Heart right ventricle (tissue), 16 donors: Measurements from ENCODE around the gene SF3B2. TPM values are rescaled to one million over a fixed set of nuclear protein-coding genes. Genes with fewer than 3 reads are reported as not detected.
"Not testable (repeated sequence)": the region's sequence is repeated elsewhere in the genome, so short reads cannot be mapped to it uniquely, and the experiment has no call there.

ENCODE experiments used
- ATAC-seq, 8 donors: fragments of 200-7000 bp; cut with Tn5 transposase; one replicate each; pipeline ENCODE4 v1.9.1; 2020; ENCODE audit warnings: mild to moderate bottlenecking in 8 of 8, moderate library complexity in 8 of 8, moderate number of reproducible peaks in 1 of 8
- DNase-seq, 2 donors: peaks; one replicate each; pipeline ENCODE4 v3.0.0-alpha.2; 2020
- H3K27ac ChIP-seq, 10 donors: fragments of 200-600 bp; sonication (generic) in 2 of 10; one replicate each; pipeline versions ENCODE4 v1.5.0 to v1.8.0; 2020 to 2022; ENCODE audit warnings: mild to moderate bottlenecking in 3 of 10
- H3K27me3 ChIP-seq, 7 donors: fragments of 200-600 bp; one replicate each; pipeline ENCODE4 v1.8.0; 2021 to 2022; ENCODE audit warnings: mild to moderate bottlenecking in 2 of 7
- H3K36me3 ChIP-seq, 9 donors: fragments of 200-600 bp; sonication (generic) in 1 of 9; one replicate each; pipeline versions ENCODE4 v1.5.0 to v1.8.0; 2020 to 2022; ENCODE audit warnings: mild to moderate bottlenecking in 2 of 9
- H3K4me1 ChIP-seq, 9 donors: fragments of 200-600 bp; sonication (generic) in 1 of 9; one replicate each; pipeline versions ENCODE4 v1.5.0 to v1.8.0; 2020 to 2022; ENCODE audit warnings: mild to moderate bottlenecking in 4 of 9
- H3K4me3 ChIP-seq, 10 donors: fragments of 200-600 bp; sonication (generic) in 2 of 10; one replicate each; pipeline versions ENCODE4 v1.5.0 to v1.8.0; 2020 to 2022; ENCODE audit warnings: mild to moderate bottlenecking in 7 of 10, moderate library complexity in 2 of 10
- H3K9me3 ChIP-seq, 11 donors: fragments of 200-600 bp in 10 of 11; sonication (generic) in 2 of 11; one replicate each; pipeline versions ENCODE4 v1.5.0 to v1.8.0; 2013 to 2022; ENCODE audit warnings: mild to moderate bottlenecking in 2 of 11, control low read depth in 1 of 11, moderate library complexity in 1 of 11
- WGBS, 2 donors: extraction: QIAGEN DNeasy Blood & Tissue Kit; methylation state at CpG; one replicate each; pipeline ENCODE4 v1.1.7; 2013; ENCODE audit warnings: inconsistent platforms in 1 of 2; 5-methylcytosine and 5-hydroxymethylcytosine counted together
- intact Hi-C, 10 donors: fragments of 100-400 bp; cut with DNase I; formaldehyde crosslinking; loops; one replicate each; pipeline versions ENCODE4 v1.11.1 to v1.14.2; 2022
- polyA plus RNA-seq, 2 donors: library from polyadenylated mRNA; stranded (reverse); fragments of 200-250 nt; gene quantifications; one replicate each; pipeline ENCODE4 v1.2.3, GENCODE V29; 2013
- total RNA-seq, 10 donors: library from RNA; stranded (reverse); fragmentation: NEBNext Ultra II Directional in 3 of 10; extraction: Animal tissue kit (Norgen Biotek cat#: 25700) in 3 of 10; gene quantifications; one replicate each; pipeline versions ENCODE4 v1.2.1 to v1.2.4, GENCODE V29; 2021 to 2023
- TF ChIP-seq, protein P1 (sequence below), 9 donors: fragments of 200-600 bp; sonication (generic) in 2 of 9; IDR thresholded peaks; one replicate each; pipeline versions ENCODE4 v1.5.0 to v1.8.0; 2021 to 2022; ENCODE audit warnings: antibody characterized with exemption in 9 of 9, mild to moderate bottlenecking in 5 of 9, moderate library complexity in 1 of 9
- donor health status: Arrhythmogenic right ventricular cardiomyopathy.
- donor health status: ischemic (EF 13 %, LVEDD 7.1; RV severe dilation, severe dysfunction).
- donor health status: healthy with polysubstance abuse.
- donor health status: DM: no; HTN: yes; CAD: no.
- donor health status: DM: no; HTN: no; CAD: no.
- donor health status: ischemic (EF 25% LVEDD 6.9; RV normal size, moderate dysfunction).
- donor health status: ischemic (EF 25% LVEDD 5.7; RV mildly dilated, moderate dysfunction).
- donor health status: healthy.
- donor health status: DM: yes; HTN: yes; CAD: no.
- donor health status: Ischemic cardiomyopathy.
- donor health status: ischemic (EF 35%, LVEDD 5.7; RV mildly dilated, moderate dysfunction).
- donor health status: nonischemic (EF 11% LVEDD 7.7; RV severe dilation, severe dysfunction).
- donor health status: DM: yes; HTN: yes; CAD: no.
- donor health status: PGD.
- donor health status: ischemic (EF 29% LVEDD 5.4; RV normal size, mild dysfunction).
- donor health status: nonischemic (EF 23%, LVEDD 6.1; RV moderate dilation, normal function).

The SF3B2 gene
- total and polyA plus RNA-seq, 12 donors: 46.5 to 94.9 (median 72.7) TPM

DNA sequence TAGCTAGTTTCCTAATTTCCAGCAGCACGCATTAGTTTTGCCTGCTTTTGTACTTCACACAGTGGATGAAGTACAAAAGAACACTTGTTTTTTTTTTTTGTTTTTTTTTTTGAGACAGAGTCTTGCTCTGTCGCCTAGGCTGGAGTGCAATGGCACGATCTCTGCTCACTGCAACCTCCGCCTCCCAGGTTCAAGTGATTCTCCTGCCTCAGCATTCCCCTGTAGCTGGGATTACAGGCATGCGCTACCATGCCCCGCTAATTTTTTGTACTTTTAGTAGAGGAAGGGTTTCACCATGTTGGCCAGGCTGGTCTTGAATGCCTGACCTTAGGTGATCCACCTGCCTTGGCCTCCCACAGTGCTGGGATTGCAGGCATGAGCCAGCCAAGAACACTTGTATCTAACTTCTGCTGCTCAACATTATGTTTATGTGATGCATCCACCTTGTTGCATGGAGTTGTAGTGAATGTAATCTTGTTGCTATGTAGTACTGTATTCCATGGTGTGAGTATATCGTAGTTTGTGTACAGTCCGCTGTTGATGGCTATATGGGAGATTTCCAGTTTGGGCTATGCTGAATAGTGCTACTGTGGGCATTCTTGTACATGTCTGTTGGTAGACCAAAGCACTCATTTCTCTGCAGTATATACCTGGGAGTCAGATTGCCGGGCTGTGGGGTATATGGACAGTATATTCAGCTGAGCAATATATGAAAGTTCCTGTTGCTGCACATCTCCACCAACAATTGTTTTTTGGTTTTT lies 35.2 kb downstream of the SF3B2 start:
- Histone ChIP-seq H3K4me3 (no peak overlapping the region), H3K27ac (no peak overlapping the region), H3K27me3 (no peaks in the 10 kb centered on the region), H3K36me3 (no peaks in the 10 kb centered on the region), H3K4me1 (peaks cover 10 to 52% (median 37%) of the 10 kb centered on the region in 9 donors), H3K9me3 (peaks cover 0 to 2% (median 0%) of the 10 kb centered on the region in 11 donors)
- intact Hi-C loops: no loop called here
- TF ChIP-seq, protein P1, sequence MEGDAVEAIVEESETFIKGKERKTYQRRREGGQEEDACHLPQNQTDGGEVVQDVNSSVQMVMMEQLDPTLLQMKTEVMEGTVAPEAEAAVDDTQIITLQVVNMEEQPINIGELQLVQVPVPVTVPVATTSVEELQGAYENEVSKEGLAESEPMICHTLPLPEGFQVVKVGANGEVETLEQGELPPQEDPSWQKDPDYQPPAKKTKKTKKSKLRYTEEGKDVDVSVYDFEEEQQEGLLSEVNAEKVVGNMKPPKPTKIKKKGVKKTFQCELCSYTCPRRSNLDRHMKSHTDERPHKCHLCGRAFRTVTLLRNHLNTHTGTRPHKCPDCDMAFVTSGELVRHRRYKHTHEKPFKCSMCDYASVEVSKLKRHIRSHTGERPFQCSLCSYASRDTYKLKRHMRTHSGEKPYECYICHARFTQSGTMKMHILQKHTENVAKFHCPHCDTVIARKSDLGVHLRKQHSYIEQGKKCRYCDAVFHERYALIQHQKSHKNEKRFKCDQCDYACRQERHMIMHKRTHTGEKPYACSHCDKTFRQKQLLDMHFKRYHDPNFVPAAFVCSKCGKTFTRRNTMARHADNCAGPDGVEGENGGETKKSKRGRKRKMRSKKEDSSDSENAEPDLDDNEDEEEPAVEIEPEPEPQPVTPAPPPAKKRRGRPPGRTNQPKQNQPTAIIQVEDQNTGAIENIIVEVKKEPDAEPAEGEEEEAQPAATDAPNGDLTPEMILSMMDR (IDR thresholded peaks at IDR 0.05): no peak
- 92 to 94% methylated on average over 9 of the region's 9 CpGs for WGBS, 2 donors
- ATAC-seq (peak in 3 of 8 donors; percentile 24 to 46 (median 41)), DNase-seq (no peak)

GRCh38 chr11:66089067-66089466 lies 36.9 kb downstream of the SF3B2 start:
- WGBS, 2 donors: 83 to 91% methylated on average over 3 of the region's 3 CpGs
- H3K27ac ChIP-seq: no peak overlapping the region
- peaks cover 0 to 2% (median 0%) of the 10 kb centered on the region in 11 donors for H3K9me3 ChIP-seq
- H3K4me3 ChIP-seq: no peak overlapping the region
- ATAC-seq (no peak), DNase-seq (no peak)
- intact Hi-C loops: no loop called here
- TF ChIP-seq, protein P1 (IDR thresholded peaks at IDR 0.05): no peak
- H3K4me1 ChIP-seq: peaks cover 2 to 35% (median 20%) of the 10 kb centered on the region in 9 donors
- H3K27me3 ChIP-seq: no peaks in the 10 kb centered on the region
- H3K36me3 ChIP-seq: no peaks in the 10 kb centered on the region

- WGBS, 2 donors: 87 to 94% methylated on average over 4 of the region's 4 CpGs
- TF ChIP-seq, protein P1 (IDR thresholded peaks at IDR 0.05): no peak
- ATAC-seq: no peak
- Histone ChIP-seq H3K9me3 (peaks cover 0 to 2% (median 0%) of the 10 kb centered on the region in 11 donors), H3K4me1 (peaks cover 0 to 22% (median 9%) of the 10 kb centered on the region in 9 donors), H3K27ac (no peak overlapping the region), H3K27me3 (no peaks in the 10 kb centered on the region), H3K36me3 (no peaks in the 10 kb centered on the region), H3K4me3 (no peak overlapping the region)
- no peak for DNase-seq
- intact Hi-C loops: no loop called here
Observed at GRCh38 chr11:66090288-66090687, 38.1 kb downstream of the SF3B2 start.

DNA sequence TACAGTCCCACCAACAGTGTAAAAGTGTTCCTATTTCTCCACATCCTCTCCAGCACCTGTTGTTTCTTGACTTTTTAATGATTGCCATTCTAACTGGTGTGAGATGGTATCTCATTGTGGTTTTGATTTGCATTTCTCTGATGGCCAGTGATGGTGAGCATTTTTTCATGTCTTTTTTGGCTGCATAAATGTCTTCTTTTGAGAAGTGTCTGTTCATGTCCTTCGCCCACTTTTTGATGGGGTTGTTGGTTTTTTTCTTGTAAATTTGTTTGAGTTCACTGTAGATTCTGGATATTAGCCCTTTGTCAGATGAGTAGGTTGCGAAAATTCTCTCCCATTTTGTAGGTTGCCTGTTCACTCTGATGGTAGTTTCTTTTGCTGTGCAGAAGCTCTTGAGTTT lies 40.0 kb downstream of the SF3B2 start:
- H3K27ac ChIP-seq, H3K27me3 ChIP-seq, intact Hi-C loops, ATAC-seq, H3K4me3 ChIP-seq, H3K36me3 ChIP-seq, H3K9me3 ChIP-seq, DNase-seq: not testable (repeated sequence)
- peaks cover 0 to 16% (median 4%) of the 10 kb centered on the region in 9 donors for H3K4me1 ChIP-seq
- 96 to 100% methylated on average over 2 of the region's 2 CpGs for WGBS, 2 donors

DNA sequence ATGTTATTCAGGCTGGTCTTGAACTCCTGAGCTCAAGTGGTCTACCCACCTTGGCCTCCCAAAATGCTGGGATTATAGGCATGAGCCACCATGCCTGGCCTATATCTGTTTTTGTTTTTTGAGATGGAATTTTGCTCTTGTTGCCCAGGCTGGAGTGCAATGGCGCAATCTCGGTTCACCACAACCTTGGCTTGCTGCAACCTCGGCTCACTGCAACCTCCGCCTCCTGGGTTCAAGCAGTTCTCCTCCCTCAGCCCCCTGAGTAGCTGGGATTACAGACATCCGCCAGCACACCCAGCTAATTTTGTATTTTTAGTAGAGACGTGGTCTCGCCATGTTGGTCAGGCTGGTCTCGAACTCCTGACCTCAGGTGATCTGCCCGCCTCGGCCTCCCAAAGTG lies 47.6 kb downstream of the SF3B2 start:
- H3K4me3 ChIP-seq, H3K27ac ChIP-seq, DNase-seq, H3K27me3 ChIP-seq, ATAC-seq, intact Hi-C loops, H3K9me3 ChIP-seq, H3K36me3 ChIP-seq: not testable (repeated sequence)
- 96% methylated on average over 10 of the region's 10 CpGs for WGBS, 2 donors
- H3K4me1 ChIP-seq: peaks cover 0 to 36% (median 17%) of the 10 kb centered on the region in 9 donors
